ENCODE measurements around the gene LOC128125822.
A peak's percentile ranks its signal among the peaks of the same experiment; 100 is the strongest.

The LOC128125822 gene

GRCh38 chr6:63572044-63572746, at the start of gene LOC128125822, which contains the start of gene PTP4A1:
LOC128125822 (plus strand) TSS chr6:63572480.
PTP4A1 (plus strand) TSS chr6:63572480; CDS start chr6:63576881, 4,401 bp downstream.
- DNase-seq, result peak; percentile 95

DNA sequence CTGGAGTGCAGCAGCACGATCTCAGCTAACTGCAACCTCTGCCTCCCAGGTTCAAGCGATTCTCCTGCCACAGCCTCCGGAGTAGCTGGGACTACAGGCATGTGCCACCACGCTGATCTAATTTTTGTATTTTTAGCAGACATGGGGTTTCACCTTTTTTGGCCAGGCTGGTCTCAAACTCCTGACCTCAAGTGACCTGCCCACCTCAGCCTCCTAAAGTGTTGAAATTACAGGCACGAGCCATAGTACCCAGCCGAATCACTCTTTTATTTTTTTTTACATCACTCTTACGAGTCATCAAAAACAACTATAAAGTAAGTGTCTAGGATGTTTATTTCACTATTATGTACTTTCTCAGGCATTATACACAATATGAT, 49.4 kb upstream of the LOC128125822 start:
- DNase-seq, result peak; percentile 8

DNA sequence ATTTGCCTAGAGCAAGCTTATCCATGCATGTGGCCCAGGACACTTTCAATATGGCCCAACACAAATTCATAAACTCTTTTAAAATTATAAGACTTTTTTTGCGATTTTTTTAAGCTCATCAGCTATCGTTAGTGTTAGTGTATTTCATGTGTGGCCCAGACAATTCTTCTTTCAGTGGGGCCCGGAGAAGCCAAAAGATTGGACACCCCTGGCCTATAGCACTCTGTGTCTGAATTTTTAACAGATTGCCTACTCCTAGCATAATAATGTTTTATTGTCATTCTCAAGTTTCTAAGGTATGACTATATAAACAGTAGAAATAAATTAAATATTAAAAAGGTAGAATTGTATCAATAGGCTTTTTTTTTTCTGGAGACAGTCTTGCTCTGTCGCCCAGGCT, 48.6 kb upstream of the LOC128125822 start:
- no peak for DNase-seq

- DNase-seq, result no peak
Observed at GRCh38 chr6:63525186-63525878, 46.9 kb upstream of the LOC128125822 start.

- DNase-seq, result no peak
Observed at GRCh38 chr6:63526931-63527330, 45.3 kb upstream of the LOC128125822 start.

DNA sequence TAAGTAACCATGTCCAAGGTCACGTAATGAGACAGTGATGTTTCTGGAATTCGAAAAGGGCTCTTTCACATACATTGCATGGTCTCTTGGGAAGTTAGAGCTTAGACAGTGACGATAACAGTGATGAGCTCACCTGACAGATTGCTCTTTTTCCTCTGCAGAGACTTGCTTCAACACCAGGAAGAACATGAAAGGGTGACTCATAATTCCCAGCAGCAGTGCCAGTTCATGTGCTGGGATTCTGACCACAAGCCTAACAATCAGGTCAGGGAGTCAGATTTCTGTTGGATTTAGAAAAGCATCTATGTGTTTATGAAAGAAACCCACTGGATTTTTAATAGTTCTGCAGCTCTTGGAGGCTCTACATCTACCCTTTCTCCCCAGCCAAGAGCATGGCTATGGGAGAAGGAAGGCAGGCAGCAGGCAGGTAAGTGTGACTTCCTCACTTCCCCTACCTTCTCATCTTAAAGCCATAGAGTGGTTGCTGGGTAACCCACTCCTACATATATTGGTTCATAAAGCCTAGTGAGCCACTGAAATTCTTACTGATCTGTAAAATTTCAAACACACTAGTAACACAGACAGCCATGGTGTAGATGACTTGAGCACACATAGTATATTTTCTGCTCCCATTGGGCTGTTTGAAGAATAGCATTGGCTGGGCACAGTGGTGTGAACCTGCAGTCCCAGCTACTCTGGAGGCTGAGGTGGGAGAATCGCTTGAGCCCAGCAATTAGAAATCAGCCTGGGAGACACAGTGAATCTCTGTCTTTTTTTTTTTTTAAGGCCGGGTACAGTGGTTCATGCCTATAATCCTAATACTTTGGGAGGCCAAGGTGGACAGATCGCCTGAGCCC, 44.4 kb upstream of the LOC128125822 start:
- DNase-seq, result peak; percentile 86

- no peak for DNase-seq
Observed at GRCh38 chr6:63529498-63529897, 42.8 kb upstream of the LOC128125822 start.

DNA sequence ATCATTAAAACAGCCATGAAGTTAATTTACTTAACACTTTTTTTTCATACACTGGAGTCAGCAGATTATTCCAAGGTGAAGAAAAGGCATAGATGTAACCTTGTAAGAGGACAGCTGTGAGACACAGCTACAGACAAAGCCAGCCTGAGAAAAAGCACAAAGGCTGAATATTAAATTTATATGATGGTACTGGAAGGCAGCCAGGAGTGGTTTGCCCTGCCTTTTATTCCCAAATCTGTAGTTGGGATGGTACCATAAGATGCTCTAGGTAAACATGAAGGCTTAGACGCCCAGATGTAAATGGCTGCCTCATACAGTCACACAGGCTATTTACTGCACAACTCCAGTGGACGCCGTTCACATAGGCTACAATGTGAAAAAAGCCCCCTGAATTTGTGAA, 42.1 kb upstream of the LOC128125822 start:
- no peak for DNase-seq

GRCh38 chr6:63530991-63531390, 41.3 kb upstream of the LOC128125822 start:
- no peak for DNase-seq

GRCh38 chr6:63533026-63533425, 39.3 kb upstream of the LOC128125822 start:
- no peak for DNase-seq

DNA sequence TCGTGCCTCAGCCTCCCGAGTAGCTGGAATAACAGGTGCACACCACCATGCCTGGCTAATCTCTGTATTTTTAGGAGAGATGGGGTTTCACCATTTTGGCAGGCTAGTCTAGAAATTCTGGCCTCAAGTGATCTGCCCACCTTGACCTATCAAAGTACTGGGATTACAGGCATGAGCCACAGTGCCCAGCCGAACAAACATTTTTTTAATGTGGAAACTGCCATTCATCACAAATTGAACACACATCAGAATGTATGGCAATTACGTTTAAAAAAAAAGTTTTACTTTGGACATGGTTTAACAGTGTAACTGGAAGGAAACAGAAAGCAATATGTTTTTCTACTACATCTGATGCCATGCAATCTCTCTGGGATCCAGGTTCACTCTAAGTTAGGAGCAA, 38.3 kb upstream of the LOC128125822 start:
- no peak for DNase-seq

DNA sequence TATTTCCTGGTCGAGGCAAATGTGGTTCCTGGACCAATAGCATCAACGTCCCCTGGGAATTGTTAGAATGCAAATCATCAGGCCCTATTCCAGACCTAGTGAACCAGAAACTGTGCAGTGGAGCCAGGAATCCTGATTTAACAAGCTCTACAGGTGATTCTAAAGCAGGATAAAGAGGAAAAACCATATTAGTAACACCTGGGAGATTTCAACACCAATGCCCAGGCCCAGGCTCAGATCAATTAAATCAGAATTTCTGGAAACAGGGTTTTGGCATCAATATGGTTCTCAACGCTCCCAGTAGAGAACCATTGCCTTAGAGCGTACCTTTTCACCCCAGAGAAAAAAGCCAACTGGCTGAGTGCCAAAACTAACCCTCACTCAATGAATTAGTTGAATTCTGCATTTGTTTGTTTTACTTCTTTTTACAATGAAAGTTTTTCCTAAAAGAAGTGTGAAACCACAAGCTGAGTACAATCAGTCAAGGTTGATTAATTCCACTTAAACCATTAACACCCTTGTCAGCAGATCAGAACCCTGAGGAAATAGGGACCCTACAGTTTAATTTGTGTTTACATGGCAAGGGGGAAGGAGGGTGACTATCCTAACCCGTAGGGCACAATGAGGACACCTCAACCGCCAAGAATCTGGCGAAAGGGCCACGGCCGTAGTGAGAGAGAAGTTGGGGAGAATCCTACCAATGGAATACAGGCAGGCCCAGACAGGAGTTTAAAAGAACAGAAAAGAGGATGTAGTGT, 34.9 kb upstream of the LOC128125822 start:
- DNase-seq, result no peak

GRCh38 chr6:63537959-63538300, 34.4 kb upstream of the LOC128125822 start:
- no peak for DNase-seq

- no peak for DNase-seq
Observed at GRCh38 chr6:63538550-63538949, 33.7 kb upstream of the LOC128125822 start.

DNA sequence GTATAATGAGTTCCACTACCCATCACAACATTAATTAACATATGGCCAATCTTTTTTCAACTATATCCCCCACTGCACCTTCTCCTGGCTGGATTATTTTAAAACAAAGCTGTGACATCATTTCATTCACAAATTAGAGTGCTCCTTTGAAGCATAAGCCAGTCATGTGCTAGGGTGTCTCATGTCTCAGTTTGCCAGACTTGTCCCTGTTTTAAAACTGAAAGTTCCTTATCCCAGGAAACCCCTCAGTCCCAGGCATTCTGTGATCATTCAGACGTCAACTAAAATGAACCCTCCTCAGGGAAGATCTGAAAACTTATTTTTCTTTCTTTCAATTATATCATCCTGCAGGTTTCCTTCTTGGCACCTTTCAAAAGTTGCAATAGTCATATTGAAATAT, 29.3 kb upstream of the LOC128125822 start:
- DNase-seq, result no peak

DNA sequence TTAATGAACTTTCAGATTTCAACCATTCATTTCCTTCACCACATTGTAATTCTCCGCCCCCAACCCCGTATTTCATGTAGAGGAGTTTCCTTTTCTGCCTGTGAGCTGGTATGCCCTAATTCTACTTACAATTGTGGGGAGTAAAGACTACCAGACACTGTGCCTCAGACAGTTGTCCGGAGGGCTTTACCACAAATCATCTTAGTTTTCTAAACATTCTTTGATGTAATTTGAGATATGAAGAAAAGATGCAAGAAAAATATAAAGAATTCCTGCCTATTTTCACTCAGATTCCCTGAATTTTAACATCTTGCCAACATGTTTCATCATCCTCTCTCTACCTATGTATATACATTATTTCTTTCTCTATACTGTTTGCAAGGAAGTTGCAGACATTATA, 28.3 kb upstream of the LOC128125822 start:
- DNase-seq, result no peak

- DNase-seq, result no peak
Observed at GRCh38 chr6:63546236-63546635, 26.0 kb upstream of the LOC128125822 start.

- DNase-seq, result no peak
Observed at GRCh38 chr6:63546697-63547096, 25.6 kb upstream of the LOC128125822 start.

DNA sequence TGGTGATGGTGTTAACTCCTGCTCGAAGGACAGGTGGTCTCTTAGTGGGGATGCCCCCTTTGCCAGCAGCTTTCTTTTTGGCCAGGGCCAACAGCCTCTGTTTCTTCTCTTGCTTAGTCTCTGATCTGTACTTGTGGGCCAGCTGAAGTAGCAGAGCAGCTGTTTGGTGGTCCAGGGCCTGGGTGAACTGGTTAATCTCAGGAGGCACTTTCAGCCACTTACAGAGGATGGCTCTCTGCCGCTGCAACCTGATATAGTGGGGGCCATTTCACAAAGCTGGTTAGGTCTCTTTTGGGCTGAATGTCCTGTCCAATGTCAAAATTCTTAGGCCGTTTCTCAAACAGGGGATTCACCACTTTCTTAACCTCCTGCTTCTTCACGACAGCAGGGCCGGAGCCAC, 23.2 kb upstream of the LOC128125822 start:
- DNase-seq, result no peak

- no peak for DNase-seq
Observed at GRCh38 chr6:63553208-63553607, 19.1 kb upstream of the LOC128125822 start.

DNA sequence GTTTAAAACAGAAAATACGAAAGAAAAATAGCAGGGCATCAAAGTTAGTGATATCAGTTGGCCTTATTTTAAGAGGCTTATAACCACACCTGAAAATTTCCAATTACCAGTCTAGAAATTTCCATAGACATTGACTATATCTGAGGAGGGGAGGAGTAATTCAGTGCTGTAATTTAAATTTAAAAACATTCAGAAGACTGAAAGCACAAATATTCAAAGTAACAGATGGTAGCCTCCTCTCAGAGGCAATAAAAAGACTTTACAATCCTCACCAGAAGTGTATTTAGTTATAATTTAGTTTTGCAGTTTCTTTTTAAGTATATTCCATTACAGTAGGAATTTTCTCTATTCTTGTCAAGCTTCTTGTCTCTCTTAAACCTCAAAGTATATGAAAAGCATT, 18.4 kb upstream of the LOC128125822 start:
- DNase-seq, result no peak

- DNase-seq, result no peak
Observed at GRCh38 chr6:63554782-63555181, 17.5 kb upstream of the LOC128125822 start.

DNA sequence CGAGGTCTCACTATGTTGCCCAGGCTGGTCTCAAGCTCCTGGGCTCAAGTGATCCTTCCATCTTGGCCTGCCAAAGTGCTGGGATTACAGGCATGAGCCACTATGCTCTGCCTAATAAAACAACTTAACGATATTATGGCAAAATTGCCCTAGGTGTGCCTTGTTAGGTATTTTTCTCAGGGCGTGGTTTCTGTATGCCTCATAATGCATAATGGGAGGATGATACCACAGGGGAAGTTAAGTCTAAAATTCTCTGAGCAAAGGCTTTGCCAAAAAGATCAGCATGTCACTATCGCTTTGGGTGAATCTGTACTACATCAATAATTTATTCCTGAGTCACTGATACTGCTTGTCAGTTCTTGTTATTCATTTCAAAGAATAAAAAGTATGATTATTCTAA, 15.9 kb upstream of the LOC128125822 start:
- DNase-seq, result no peak
